ENCODE results near the gene PPM1L.

DNA sequence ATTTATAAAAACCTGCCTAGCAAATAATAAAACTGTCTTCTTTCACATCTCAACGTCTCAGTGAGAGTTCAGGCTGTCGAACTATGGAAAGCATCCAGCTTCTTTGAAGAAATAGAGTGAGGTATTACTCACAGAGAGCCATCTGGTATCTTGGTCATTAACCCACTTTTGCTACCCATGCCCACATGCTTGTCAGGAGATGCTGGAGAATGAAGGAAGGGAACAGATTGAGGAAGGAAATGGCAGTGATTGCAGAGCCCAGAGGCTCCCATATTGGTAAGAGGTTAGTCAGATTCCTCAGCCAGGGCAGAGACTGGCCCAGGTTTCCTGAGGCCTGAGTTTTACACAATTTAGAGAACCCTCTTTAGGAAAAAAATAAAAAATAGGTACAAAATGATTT lies 230.0 kb downstream of the PPM1L start:
- TF ChIP-seq, protein P1, sequence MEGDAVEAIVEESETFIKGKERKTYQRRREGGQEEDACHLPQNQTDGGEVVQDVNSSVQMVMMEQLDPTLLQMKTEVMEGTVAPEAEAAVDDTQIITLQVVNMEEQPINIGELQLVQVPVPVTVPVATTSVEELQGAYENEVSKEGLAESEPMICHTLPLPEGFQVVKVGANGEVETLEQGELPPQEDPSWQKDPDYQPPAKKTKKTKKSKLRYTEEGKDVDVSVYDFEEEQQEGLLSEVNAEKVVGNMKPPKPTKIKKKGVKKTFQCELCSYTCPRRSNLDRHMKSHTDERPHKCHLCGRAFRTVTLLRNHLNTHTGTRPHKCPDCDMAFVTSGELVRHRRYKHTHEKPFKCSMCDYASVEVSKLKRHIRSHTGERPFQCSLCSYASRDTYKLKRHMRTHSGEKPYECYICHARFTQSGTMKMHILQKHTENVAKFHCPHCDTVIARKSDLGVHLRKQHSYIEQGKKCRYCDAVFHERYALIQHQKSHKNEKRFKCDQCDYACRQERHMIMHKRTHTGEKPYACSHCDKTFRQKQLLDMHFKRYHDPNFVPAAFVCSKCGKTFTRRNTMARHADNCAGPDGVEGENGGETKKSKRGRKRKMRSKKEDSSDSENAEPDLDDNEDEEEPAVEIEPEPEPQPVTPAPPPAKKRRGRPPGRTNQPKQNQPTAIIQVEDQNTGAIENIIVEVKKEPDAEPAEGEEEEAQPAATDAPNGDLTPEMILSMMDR (IDR thresholded peaks at IDR 0.05), result no peak
- TF ChIP-seq POLR2A (IDR thresholded peaks at IDR 0.05), result no peak
